HG03460 (cell line): Measurements from ENCODE around the gene KLHL35.

ENCODE experiments used
- ATAC-seq: cut with Tn5 transposase; IDR thresholded peaks from one replicate; pipeline ENCODE4 v1.9.1; 2021; ENCODE audit not compliant: unreplicated experiment

Gene KLHL35

DNA sequence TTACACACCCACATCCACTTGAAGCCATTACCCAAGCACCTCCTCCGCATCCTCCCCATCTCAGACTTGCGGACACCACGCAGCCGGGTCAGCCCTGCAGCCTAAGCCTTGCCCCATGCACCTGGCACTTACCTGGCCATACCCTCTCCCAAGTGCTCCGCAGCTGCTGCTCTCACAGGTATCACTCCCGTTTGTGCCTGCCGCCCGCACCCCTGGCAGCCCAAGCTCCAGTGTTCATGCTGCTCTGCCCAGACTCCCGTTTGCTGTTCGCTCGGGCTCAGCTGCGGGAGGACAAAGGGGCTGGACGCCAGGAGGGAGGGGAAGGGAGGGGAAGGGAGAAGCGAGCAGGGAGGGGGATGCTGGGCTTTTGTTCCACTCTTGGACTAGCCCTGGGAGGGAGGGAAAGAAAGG lies at the start of gene KLHL35:
Gene KLHL35 (minus strand): TSS at position 293 of the 411 bp plus-strand sequence. CDS start 2,574 bp downstream, outside the sequence.
- no peak for ATAC-seq

DNA sequence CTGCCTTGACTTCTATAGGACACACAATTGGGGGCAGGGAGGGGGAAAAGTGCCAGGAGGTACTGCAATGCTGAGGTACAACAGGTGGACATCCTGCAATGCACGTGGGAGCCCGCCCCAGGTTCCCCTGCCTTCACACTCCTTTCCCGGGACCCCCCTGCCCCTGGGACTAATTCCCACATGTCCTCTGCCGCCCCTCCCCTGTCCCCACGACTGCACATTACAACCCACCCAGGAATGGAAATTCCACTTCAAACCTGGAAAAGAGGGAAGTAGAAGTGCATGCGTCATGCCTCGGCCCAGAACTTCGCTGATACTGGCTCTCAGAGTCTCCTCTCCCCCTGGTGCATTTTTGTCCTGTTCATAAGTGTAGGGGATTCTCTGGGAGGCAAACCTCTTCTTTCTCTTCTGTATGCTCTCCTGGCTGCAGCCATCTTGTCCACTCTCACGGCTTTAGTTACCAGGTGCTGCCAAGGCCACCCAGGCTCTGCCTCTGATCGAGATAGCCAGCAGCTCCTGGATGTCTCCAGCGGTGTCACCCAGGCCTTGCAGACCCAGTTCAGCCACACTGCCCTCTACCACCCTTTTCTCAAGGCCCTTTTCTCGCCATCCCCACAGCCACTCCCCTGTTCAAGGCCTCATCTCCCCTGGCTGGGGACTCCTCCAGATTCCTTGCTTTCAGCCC lies 49.1 kb upstream of the KLHL35 start:
- no peak for ATAC-seq

DNA sequence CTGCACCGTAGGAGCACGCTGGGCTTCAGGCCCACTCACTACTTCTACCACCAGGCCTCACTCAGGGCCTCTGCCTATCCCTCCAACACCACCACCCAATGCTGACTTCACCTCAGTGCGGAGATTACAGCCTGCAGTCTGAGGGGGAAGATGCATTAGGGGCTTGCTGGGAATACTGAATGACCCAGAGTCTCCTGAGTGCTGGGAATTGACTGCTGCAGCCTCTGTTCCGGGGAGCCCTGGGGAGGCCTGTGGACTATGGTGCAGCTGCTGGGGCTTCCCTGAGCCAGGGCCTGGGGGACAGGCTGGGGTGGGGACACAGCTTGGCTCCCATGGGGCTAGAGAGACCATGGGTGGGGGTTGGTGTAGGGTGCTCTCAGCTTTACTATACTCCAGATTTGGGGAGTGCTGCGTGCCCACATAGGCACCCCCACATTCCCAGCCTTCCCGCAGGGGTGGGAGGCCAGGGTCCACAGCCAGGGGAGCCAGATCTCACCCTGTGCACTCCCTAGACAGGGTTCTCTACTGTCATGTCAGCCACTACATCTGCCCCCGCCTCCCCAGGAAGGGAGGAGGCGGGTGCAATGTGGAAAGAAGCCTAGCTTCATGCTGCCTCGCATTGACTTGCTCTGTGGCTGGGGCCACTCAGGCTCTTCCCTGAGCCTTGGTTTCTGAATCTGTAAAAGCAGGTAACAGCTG lies 48.4 kb upstream of the KLHL35 start:
- no peak for ATAC-seq

- no peak for ATAC-seq
These were observed 47.5 kb upstream of the KLHL35 start for GRCh38 chr11:75480185-75481175.

DNA sequence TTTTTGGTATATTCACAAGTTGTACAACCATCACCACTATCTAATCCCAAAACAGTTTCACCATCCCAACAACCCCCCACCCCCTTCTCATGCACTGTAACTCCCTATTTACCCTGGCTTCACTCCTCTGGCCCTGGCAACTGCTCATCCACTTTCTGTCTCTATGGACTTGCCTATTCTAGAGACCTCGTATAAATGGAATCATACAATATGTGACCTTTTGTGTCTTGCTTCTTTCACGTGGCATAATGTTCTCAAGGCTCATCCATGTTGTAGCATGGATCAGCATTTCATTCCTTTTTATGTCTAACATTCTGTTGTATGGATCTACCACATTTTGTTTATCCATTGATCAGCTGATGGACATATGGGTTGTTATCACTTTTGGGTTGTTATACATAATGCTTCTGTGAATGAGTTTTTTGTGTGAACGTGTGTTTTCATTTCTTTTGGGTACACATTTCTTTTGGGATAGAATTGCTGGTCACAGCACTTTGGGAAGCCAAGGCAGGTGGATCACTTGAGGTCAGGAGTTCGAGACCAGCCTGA lies 46.7 kb upstream of the KLHL35 start:
- ATAC-seq: no peak

GRCh38 chr11:75478783-75479596 lies 46.0 kb upstream of the KLHL35 start:
- ATAC-seq: no peak

DNA sequence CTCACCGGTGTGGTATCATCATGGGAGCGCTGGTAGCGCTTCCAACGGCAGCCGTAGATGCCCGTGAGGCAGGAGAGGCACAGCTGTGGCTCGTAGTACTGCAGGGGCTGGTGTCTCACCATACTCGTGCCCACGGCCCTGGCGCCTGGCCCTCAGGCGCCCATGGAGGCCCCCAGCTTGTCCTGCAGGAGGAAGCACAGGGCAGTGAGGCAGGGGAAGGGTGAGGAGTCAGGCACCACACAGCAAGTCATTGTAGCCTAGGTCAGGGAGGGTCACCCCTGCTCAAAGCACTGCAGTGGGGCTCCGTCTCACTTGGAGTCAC lies 44.6 kb upstream of the KLHL35 start:
- no peak for ATAC-seq

- ATAC-seq: no peak
These were observed 44.0 kb upstream of the KLHL35 start for GRCh38 chr11:75476739-75477613.

GRCh38 chr11:75475767-75476650 lies 43.0 kb upstream of the KLHL35 start:
- no peak for ATAC-seq

DNA sequence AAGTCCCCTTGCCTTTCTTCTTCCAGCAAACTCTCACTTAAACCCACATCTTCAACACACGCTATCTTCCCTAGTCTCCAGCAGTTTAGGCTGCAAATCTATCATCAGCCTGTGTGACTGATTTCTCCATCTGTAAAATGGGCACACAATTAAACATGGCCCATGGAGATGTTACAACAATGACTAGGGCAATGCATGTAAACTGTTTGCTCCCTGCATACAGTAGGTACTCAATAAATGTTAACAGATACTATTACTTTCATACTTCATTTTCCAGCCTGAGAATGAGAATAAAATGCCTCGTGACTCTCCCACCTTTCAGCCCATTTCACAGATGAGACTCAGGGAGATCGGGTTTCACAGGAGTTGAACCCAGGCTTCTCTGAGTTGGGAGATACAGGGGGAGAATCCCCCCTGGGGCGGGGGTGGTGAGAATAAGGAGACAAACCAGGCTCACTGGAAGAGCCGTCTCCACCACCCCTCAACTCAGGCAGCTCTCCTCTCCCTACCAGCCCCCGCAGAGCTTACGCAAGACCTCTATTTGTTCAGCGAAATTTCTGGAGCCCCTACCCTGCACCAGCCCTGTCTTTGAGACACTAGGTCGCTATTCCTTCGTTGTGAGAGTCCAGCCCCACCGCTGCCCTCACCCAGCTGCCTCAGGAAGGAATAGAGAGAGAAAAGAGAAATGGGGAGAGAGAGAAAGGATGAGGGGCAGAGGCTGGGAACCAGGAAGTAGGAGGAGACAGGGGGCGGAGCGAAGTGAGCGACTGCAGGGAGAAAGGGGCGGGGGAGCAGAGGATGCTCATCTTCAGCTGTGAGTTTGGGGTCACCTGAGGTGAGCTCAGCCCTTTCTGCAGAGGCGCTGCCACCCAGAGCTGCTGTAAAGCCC lies 42.1 kb upstream of the KLHL35 start:
- ATAC-seq: no peak

DNA sequence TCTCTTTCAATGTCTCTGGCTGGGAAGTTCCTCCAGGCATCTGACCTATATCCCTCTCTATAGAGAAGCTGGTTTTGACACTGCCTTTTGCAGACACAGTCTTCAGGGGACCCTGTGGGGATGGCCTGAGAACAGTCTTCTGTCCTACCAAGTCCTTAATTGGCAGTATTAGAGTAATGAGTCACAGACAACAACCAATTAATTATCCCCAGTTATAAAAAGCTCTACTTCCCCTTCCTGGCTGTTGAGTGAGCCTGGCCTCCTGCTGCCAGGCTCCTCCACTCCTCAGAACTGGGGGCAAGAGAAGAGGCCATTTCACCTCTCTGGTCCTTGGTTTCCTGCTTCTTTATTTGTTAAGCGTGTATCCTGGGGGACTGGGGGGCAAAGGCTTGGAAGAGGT lies 41.2 kb upstream of the KLHL35 start:
- no peak for ATAC-seq

DNA sequence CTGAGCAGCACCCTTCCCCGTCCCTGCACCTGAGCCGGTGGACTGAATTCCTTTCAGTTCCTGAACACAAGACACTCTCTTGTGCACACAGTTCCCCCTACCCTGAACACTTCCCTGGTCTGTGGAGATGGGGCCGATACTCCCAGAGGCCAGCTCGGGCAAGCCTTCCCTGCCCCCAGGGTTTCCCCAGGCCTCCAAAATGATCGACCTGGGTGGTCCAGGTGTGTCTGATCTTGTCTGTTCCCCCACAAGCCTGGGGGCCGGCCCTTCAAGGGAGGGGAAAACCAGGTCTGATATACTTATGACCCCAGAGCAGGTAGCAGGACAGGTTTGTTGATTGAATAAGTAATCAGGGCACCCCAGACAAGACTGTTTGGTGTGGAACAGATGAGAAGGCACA lies 40.7 kb upstream of the KLHL35 start:
- ATAC-seq: no peak

DNA sequence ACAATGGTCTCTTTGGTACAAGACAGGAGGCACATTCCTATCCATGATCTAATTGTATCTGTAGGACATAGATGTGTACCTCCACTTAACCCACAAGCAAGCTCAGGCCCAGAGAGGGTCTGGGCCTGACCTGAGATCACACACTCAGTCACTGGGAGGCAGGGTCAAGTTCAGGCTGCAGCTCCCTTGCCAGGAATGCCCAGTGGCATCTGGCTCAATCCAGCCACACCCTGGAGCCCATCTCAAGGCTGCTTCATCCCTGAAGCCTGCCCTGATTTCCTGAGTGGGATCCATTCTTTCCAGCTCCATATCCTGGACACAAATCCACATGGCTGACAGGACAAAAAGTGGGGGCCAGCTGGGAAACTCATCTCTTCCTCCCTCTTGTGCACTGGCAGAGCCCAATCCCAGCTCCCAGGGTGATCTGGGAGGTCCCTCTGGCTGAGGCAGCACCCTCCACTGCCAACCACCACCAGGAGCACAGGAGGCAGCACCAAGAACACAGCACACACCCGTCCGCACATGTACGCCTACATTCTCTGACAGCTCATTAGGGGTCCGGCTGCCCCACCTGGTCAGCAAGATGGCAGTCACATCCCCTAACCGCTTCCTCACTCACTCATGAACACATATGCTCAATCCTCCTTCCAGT lies 39.2 kb upstream of the KLHL35 start:
- no peak for ATAC-seq

GRCh38 chr11:75471176-75471973 lies 38.4 kb upstream of the KLHL35 start:
- no peak for ATAC-seq

GRCh38 chr11:75470476-75471080 lies 37.6 kb upstream of the KLHL35 start:
- no peak for ATAC-seq
